K562 (cell line): Measurements from ENCODE around the gene PRM2. TPM values are rescaled to one million over a fixed set of nuclear protein-coding genes. Genes with fewer than 3 reads are reported as not detected.
A peak's percentile ranks its signal among the peaks of the same experiment; 100 is the strongest.

Source experiments
- CHAMP1 ChIP-seq: fragments of 450-650 bp; IDR thresholded peaks from 2 replicates; pipeline ENCODE4 v1.6.1; 2016; ENCODE audit warnings: mild to moderate bottlenecking
- FOSL1 ChIP-seq: fragments of 200-800 bp; sonication (Bioruptor generic); conservative IDR thresholded peaks from 2 replicates; pipeline ENCODE4 v1.6.1; 2016; ENCODE audit warnings: missing genetic modification characterization, missing compliant biosample characterization
- MNT ChIP-seq, 2 experiments: fragments of 450-650 bp; conservative IDR thresholded peaks; 2 replicates each; pipeline ENCODE4 v1.6.1; 2017; ENCODE audit warnings: mild to moderate bottlenecking in 2 of 2, moderate library complexity in 2 of 2
- NONO ChIP-seq, 2 experiments: fragments of 200-400 bp in 1 of 2; fragments of 450-650 bp in 1 of 2; formaldehyde crosslinking in 1 of 2; IDR thresholded peaks; 2 replicates each; pipeline ENCODE4 v1.6.1; 2017; ENCODE audit warnings: low read depth in 2 of 2, mild to moderate bottlenecking in 2 of 2, moderate library complexity in 2 of 2, low read length in 1 of 2
- NR0B1 ChIP-seq: fragments of 450-650 bp; IDR thresholded peaks from one replicate; pipeline ENCODE4 v1.6.1; 2018; ENCODE audit warnings: mild to moderate bottlenecking, moderate library complexity; ENCODE audit not compliant: partially characterized antibody
- POU5F1 ChIP-seq: fragments of 150-350 bp; IDR thresholded peaks from 2 replicates; pipeline ENCODE4 v1.6.1; 2014; ENCODE audit warnings: borderline replicate concordance, low read length, low read depth, mild to moderate bottlenecking; ENCODE audit not compliant: partially characterized antibody
- PREB ChIP-seq: sonication (generic); formaldehyde crosslinking; IDR thresholded peaks from 2 replicates; pipeline ENCODE4 v1.8.1; 2023; ENCODE audit warnings: mild to moderate bottlenecking, missing genetic modification reagents
- PTTG1 ChIP-seq: fragments of 450-650 bp; IDR thresholded peaks from 2 replicates; pipeline ENCODE4 v1.6.1; 2016; ENCODE audit warnings: low read depth, mild to moderate bottlenecking, missing genetic modification characterization, missing compliant biosample characterization
- RFX5 ChIP-seq: IDR thresholded peaks from 2 replicates; pipeline ENCODE4 v1.6.1; 2011; ENCODE audit warnings: low read depth, mild to moderate bottlenecking, improper control_type of control experiment, low read length
- TAF1 ChIP-seq: IDR thresholded peaks from 2 replicates; pipeline ENCODE4 v1.6.1; 2011; ENCODE audit warnings: mild to moderate bottlenecking, low read length, moderate library complexity; ENCODE audit not compliant: insufficient read depth, control insufficient read depth, severe bottlenecking; ENCODE audit errors: extremely low read depth
- TRIM24 ChIP-seq, 2 experiments: fragments of 450-650 bp; IDR thresholded peaks; 2 replicates each; pipeline ENCODE4 v1.6.1; 2016
- ZBTB33 ChIP-seq: sonication (generic); formaldehyde crosslinking; IDR thresholded peaks from 2 replicates; pipeline ENCODE4 v1.8.1; 2023; ENCODE audit warnings: mild to moderate bottlenecking, missing genetic modification reagents
- ZFX ChIP-seq: sonication (generic); formaldehyde crosslinking; IDR thresholded peaks from 2 replicates; pipeline ENCODE4 v1.8.0; 2022; ENCODE audit warnings: mild to moderate bottlenecking, missing genetic modification reagents, moderate library complexity
- ZKSCAN3 ChIP-seq: fragments of 250-450 bp; sonication (Bioruptor Pico); IDR thresholded peaks from 2 replicates; pipeline ENCODE4 v1.4.0; 2020
- ZNF274 ChIP-seq: IDR thresholded peaks from 2 replicates; pipeline ENCODE4 v1.6.1; 2011; ENCODE audit warnings: low read depth, mild to moderate bottlenecking, low read length, moderate library complexity, borderline replicate concordance
- ZNF347 ChIP-seq: fragments of 450-650 bp; formaldehyde crosslinking; IDR thresholded peaks from 2 replicates; pipeline ENCODE4 v1.4.0; 2020; ENCODE audit warnings: low read depth, mild to moderate bottlenecking, moderate library complexity
- ZNF785 ChIP-seq: fragments of 250-450 bp; sonication (Bioruptor Pico); IDR thresholded peaks from 2 replicates; pipeline ENCODE4 v1.4.0; 2020; ENCODE audit warnings: mild to moderate bottlenecking
- ZNF830 ChIP-seq: fragments of 250-450 bp; sonication (Bioruptor Pico); IDR thresholded peaks from 2 replicates; pipeline ENCODE4 v1.5.0; 2021; ENCODE audit warnings: mild to moderate bottlenecking
- polyA plus RNA-seq, 8 experiments: library from polyadenylated mRNA; depleted of rRNA in 4 of 8; stranded (reverse) in 5 of 8; unstranded in 3 of 8; fragments of >200 nt; fragmentation: Nextera tagmentation in 2 of 8; fragmentation: Illumina TruSeq in 1 of 8; extraction: Ambion mirVana in 2 of 8; extraction: Trizol in 1 of 8; gene quantifications; 2 replicates each; pipeline versions ENCODE4 v1.2.1 to v1.2.3, GENCODE V29; 2011 to 2014; ENCODE audit warnings: inconsistent platforms in 1 of 8, missing spikeins in 1 of 8
- total RNA-seq, 7 experiments: library from RNA; depleted of rRNA in 6 of 7; stranded (reverse); fragments of >200 nt in 6 of 7; fragmentation: Illumina TruSeq in 2 of 7; extraction: Trizol in 2 of 7; gene quantifications; 2 replicates each; pipeline versions ENCODE4 v1.2.1 to v1.2.3, GENCODE V29; 2011 to 2021; ENCODE audit warnings: low replicate concordance in 1 of 7

Gene PRM2
- total and polyA plus RNA-seq, 9 of the 15 experiments (the other 6 are each of a cell fraction or from before 2014, with no cell fraction given): not detected

GRCh38 chr16:11232852-11233726, 43.2 kb downstream of the PRM2 start (continued):
- TF ChIP-seq ZBTB33 (CRISPR knock-in tag) (peak; percentile 21; the same call in 1 of the 2 replicates), FOSL1 (peak; percentile 68), ZNF347 (CRISPR knock-in tag) (no peak), ZNF830 (CRISPR knock-in tag) (no peak; the same call in none of the 2 replicates), ZFX (peak; percentile 88), CHAMP1 (no peak), NONO (IDR thresholded peaks at IDR 0.05; ENCODE audit: low read depth in 2 of 2, low read length in 1 of 2) (no peak), ZNF785 (CRISPR knock-in tag) (no peak), ZNF274 (no peak), PREB (no peak), NR0B1 (no peak), PTTG1 (tag) (peak; percentile 42; the same call in 1 of the 2 replicates), TRIM24 (IDR thresholded peaks at IDR 0.05) (peak in 1 of 2 experiments; percentile 69; a peak in 1 of 4 replicates), TAF1 (no peak), MNT (conservative IDR thresholded peaks at IDR 0.05) (peak; percentile 63 to 79), ZKSCAN3 (peak; percentile 37; the same call in 1 of the 2 replicates), POU5F1 (no peak), RFX5 (no peak)
